NCI-H524 (cell line): Measurements from ENCODE around the gene JAK1.
A peak's percentile ranks its signal among the peaks of the same experiment; 100 is the strongest.
"Not testable (repeated sequence)": the region's sequence is repeated elsewhere in the genome, so short reads cannot be mapped to it uniquely, and the experiment has no call there.

Experiments used
- DNase-seq, 2 experiments: peaks; one replicate each; lab custom pipeline; 2025; lab: John Stamatoyannopoulos, UW

Gene JAK1

GRCh38 chr1:64950284-64950809, 16.0 kb downstream of the JAK1 start:
- no peak for DNase-seq

- DNase-seq: no peak
These were observed 17.2 kb downstream of the JAK1 start for GRCh38 chr1:64948905-64949833.

- no peak for DNase-seq
These were observed 18.1 kb downstream of the JAK1 start for GRCh38 chr1:64948216-64948615.

- no peak for DNase-seq
These were observed 19.4 kb downstream of the JAK1 start for GRCh38 chr1:64946916-64947315.

- no peak for DNase-seq
These were observed 21.4 kb downstream of the JAK1 start for GRCh38 chr1:64944913-64945312.

GRCh38 chr1:64942675-64943074, 23.7 kb downstream of the JAK1 start:
- DNase-seq: no peak

GRCh38 chr1:64942118-64942517, 24.2 kb downstream of the JAK1 start:
- DNase-seq: no peak

GRCh38 chr1:64941461-64942117, 24.8 kb downstream of the JAK1 start:
- peak in 1 of 2 experiments; percentile 34 for DNase-seq

- DNase-seq: no peak
These were observed 26.3 kb downstream of the JAK1 start for GRCh38 chr1:64940025-64940424.

GRCh38 chr1:64938991-64939390, 27.4 kb downstream of the JAK1 start:
- no peak for DNase-seq

GRCh38 chr1:64936956-64937355, 29.4 kb downstream of the JAK1 start:
- DNase-seq: no peak

- DNase-seq: no peak
These were observed 30.7 kb downstream of the JAK1 start for GRCh38 chr1:64935551-64936155.

GRCh38 chr1:64934878-64935275, 31.5 kb downstream of the JAK1 start:
- DNase-seq: no peak

- no peak for DNase-seq
These were observed 32.1 kb downstream of the JAK1 start for GRCh38 chr1:64934115-64934877.

- no peak for DNase-seq
These were observed 32.9 kb downstream of the JAK1 start for GRCh38 chr1:64933296-64934070.

- no peak for DNase-seq
These were observed 33.4 kb downstream of the JAK1 start for GRCh38 chr1:64932962-64933295.

- DNase-seq: not testable (repeated sequence)
These were observed 35.7 kb downstream of the JAK1 start for GRCh38 chr1:64930640-64931039.

GRCh38 chr1:64929221-64929620, 37.1 kb downstream of the JAK1 start:
- no peak for DNase-seq

GRCh38 chr1:64928325-64928724, 38.0 kb downstream of the JAK1 start:
- no peak for DNase-seq

GRCh38 chr1:64925594-64925993, 40.8 kb downstream of the JAK1 start:
- DNase-seq: no peak

- no peak for DNase-seq
These were observed 43.0 kb downstream of the JAK1 start for GRCh38 chr1:64923294-64923718.
